ENCODE measurements around the gene RBP3. TPM values are rescaled to one million over a fixed set of nuclear protein-coding genes. Genes with fewer than 3 reads are reported as not detected.
A peak's percentile ranks its signal among the peaks of the same experiment; 100 is the strongest.

Gene RBP3
- total and polyA plus RNA-seq, 4 donors: not detected

- no peak for TF ChIP-seq JUND (IDR thresholded peaks at IDR 0.05)
- TF ChIP-seq MAX (IDR thresholded peaks at IDR 0.05): no peak
- WGBS: 91% methylated on average over 4 of the region's 4 CpGs
- Histone ChIP-seq H3K27me3 (ENCODE audit: control insufficient read depth in 4 of 4, insufficient read depth in 4 of 4, low read length in 3 of 4) (no peaks in the 10 kb centered on the region), H3K27ac (ENCODE audit: low read depth in 1 of 2, low read length in 2 of 2) (no peak overlapping the region), H3K4me1 (ENCODE audit: control insufficient read depth in 4 of 4, insufficient read depth in 4 of 4, low read length in 3 of 4) (peaks cover 0 to 7% (median 2%) of the 10 kb centered on the region in 4 donors), H3K9me3 (ENCODE audit: control insufficient read depth in 4 of 4, low read length in 3 of 4) (no peaks in the 10 kb centered on the region), H3K4me3 (ENCODE audit: low read depth in 1 of 3, low read length in 3 of 3) (no peak overlapping the region), H3K36me3 (ENCODE audit: control insufficient read depth in 4 of 4, insufficient read depth in 3 of 4, low read depth in 1 of 4, low read length in 3 of 4) (no peaks in the 10 kb centered on the region), H3K9ac (ENCODE audit: low read depth in 1 of 2, low read length in 2 of 2) (no peak overlapping the region)
- DNase-seq (ENCODE audit: low spot score): peak; percentile 28
Measured at GRCh38 chr10:47388879-47389278, 40.7 kb downstream of the RBP3 start.

GRCh38 chr10:47389619-47390018, 41.5 kb downstream of the RBP3 start:
- Histone ChIP-seq H3K4me1 (ENCODE audit: control insufficient read depth in 4 of 4, insufficient read depth in 4 of 4, low read length in 3 of 4) (peaks cover 0 to 4% (median 0%) of the 10 kb centered on the region in 4 donors), H3K27me3 (ENCODE audit: control insufficient read depth in 4 of 4, insufficient read depth in 4 of 4, low read length in 3 of 4) (no peaks in the 10 kb centered on the region), H3K9ac (ENCODE audit: low read depth in 1 of 2, low read length in 2 of 2) (no peak overlapping the region), H3K4me3 (ENCODE audit: low read depth in 1 of 3, low read length in 3 of 3) (no peak overlapping the region), H3K27ac (ENCODE audit: low read depth in 1 of 2, low read length in 2 of 2) (no peak overlapping the region), H3K36me3 (ENCODE audit: control insufficient read depth in 4 of 4, insufficient read depth in 3 of 4, low read depth in 1 of 4, low read length in 3 of 4) (no peaks in the 10 kb centered on the region), H3K9me3 (ENCODE audit: control insufficient read depth in 4 of 4, low read length in 3 of 4) (no peaks in the 10 kb centered on the region)
- WGBS: 91% methylated on average over 3 of the region's 3 CpGs
- no peak for DNase-seq (ENCODE audit: low spot score)
- TF ChIP-seq HNF4G (IDR thresholded peaks at IDR 0.05) (no peak), FOXA1 (IDR thresholded peaks at IDR 0.05) (no peak), MAX (IDR thresholded peaks at IDR 0.05) (no peak), RXRA (IDR thresholded peaks at IDR 0.05) (no peak), GABPA (IDR thresholded peaks at IDR 0.05 in 1 of 2, conservative IDR thresholded peaks at IDR 0.05 in 1 of 2) (no peak), EGR1 (IDR thresholded peaks at IDR 0.05; ENCODE audit: low read depth in 2 of 2) (no peak), REST (IDR thresholded peaks at IDR 0.05) (no peak), RAD21 (IDR thresholded peaks at IDR 0.05) (no peak), FOXA2 (IDR thresholded peaks at IDR 0.05) (no peak), JUND (IDR thresholded peaks at IDR 0.05) (no peak)
- TF ChIP-seq, protein P1, sequence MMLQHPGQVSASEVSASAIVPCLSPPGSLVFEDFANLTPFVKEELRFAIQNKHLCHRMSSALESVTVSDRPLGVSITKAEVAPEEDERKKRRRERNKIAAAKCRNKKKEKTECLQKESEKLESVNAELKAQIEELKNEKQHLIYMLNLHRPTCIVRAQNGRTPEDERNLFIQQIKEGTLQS (IDR thresholded peaks at IDR 0.05): no peak

GRCh38 chr10:47396311-47396717, 48.2 kb downstream of the RBP3 start:
- no peak for TF ChIP-seq JUND (IDR thresholded peaks at IDR 0.05)
- TF ChIP-seq YY1 (IDR thresholded peaks at IDR 0.05): no peak
- no peak for TF ChIP-seq HNF4A (conservative IDR thresholded peaks at IDR 0.05)
- no peak for TF ChIP-seq NR2F2 (IDR thresholded peaks at IDR 0.05)
- TF ChIP-seq HNF4G (IDR thresholded peaks at IDR 0.05): no peak
- no peak for TF ChIP-seq RAD21 (IDR thresholded peaks at IDR 0.05)
- Histone ChIP-seq H3K36me3 (ENCODE audit: control insufficient read depth in 4 of 4, insufficient read depth in 3 of 4, low read depth in 1 of 4, low read length in 3 of 4) (no peaks in the 10 kb centered on the region), H3K4me3 (ENCODE audit: low read depth in 1 of 3, low read length in 3 of 3) (no peak overlapping the region), H3K27ac (ENCODE audit: low read depth in 1 of 2, low read length in 2 of 2) (no peak overlapping the region), H3K4me1 (ENCODE audit: control insufficient read depth in 4 of 4, insufficient read depth in 4 of 4, low read length in 3 of 4) (no peaks in the 10 kb centered on the region), H3K27me3 (ENCODE audit: control insufficient read depth in 4 of 4, insufficient read depth in 4 of 4, low read length in 3 of 4) (peaks cover 0 to 2% (median 0%) of the 10 kb centered on the region in 4 donors), H3K9ac (ENCODE audit: low read depth in 1 of 2, low read length in 2 of 2) (no peak overlapping the region), H3K9me3 (ENCODE audit: control insufficient read depth in 4 of 4, low read length in 3 of 4) (peaks cover 0 to 6% (median 3%) of the 10 kb centered on the region in 4 donors)
- no peak for DNase-seq (ENCODE audit: low spot score)
